HEK293 (cell line): ENCODE data around the gene KLHDC4.
A peak's percentile ranks its signal among the peaks of the same experiment; 100 is the strongest.

Source experiments
- CTCF ChIA-PET: fragments of 350-600 bp; formaldehyde crosslinking; extraction: SDS; loops from one replicate; lab custom pipeline; 2021; ENCODE audit warnings: antibody characterized with exemption; lab: Yijun Ruan, JAX
- POLR2A ChIA-PET: fragments of 300-600 bp; formaldehyde crosslinking; extraction: SDS; loops from one replicate; lab custom pipeline; 2020; ENCODE audit warnings: antibody characterized with exemption, inconsistent platforms; lab: Yijun Ruan, JAX
- H3K27ac ChIP-seq: fragments of 200-500 bp; sonication (Bioruptor generic); 2 replicates; pipeline ENCODE4 v1.5.1; 2014; ENCODE audit warnings: low read depth, low read length, control low read depth, inconsistent platforms; ENCODE audit errors: extremely low read depth
- H3K36me3 ChIP-seq, 2 experiments: fragments of 200-500 bp in 1 of 2; sonication (Bioruptor generic) in 1 of 2; 1 replicate in 1 of 2; 2 replicates in 1 of 2; pipeline ENCODE4 v1.5.1; 2014 to 2017; ENCODE audit warnings: inconsistent platforms in 2 of 2, low read length in 2 of 2; ENCODE audit not compliant: control insufficient read depth in 2 of 2, insufficient read depth in 1 of 2
- H3K4me1 ChIP-seq: fragments of 200-500 bp; sonication (Bioruptor generic); 2 replicates; pipeline ENCODE4 v1.5.1; 2014; ENCODE audit warnings: mild to moderate bottlenecking, low read length, inconsistent platforms; ENCODE audit not compliant: control insufficient read depth, insufficient read depth
- H3K4me3 ChIP-seq: 2 replicates; pipeline ENCODE4 v1.5.1; 2011; ENCODE audit warnings: low read depth, mild to moderate bottlenecking, control low read depth, low read length, moderate library complexity
- H3K9me3 ChIP-seq: fragments of 200-500 bp; sonication (Bioruptor generic); 2 replicates; pipeline ENCODE4 v1.5.1; 2014; ENCODE audit warnings: low read depth, low read length, inconsistent platforms; ENCODE audit not compliant: control insufficient read depth, insufficient read depth
- SP3 ChIP-seq: fragments of 450-650 bp; formaldehyde crosslinking; IDR thresholded peaks from 2 replicates; pipeline ENCODE4 v1.5.1; 2016; ENCODE audit warnings: missing biosample characterization, missing genetic modification characterization
- WT1 ChIP-seq: fragments of 450-650 bp; formaldehyde crosslinking; IDR thresholded peaks from 2 replicates; pipeline ENCODE4 v1.5.1; 2016; ENCODE audit warnings: missing biosample characterization, missing genetic modification characterization
- ZBTB1 ChIP-seq: fragments of 450-650 bp; formaldehyde crosslinking; IDR thresholded peaks from 2 replicates; pipeline ENCODE4 v1.5.1; 2016; ENCODE audit warnings: missing biosample characterization, missing genetic modification characterization
- ZBTB20 ChIP-seq: fragments of 450-650 bp; formaldehyde crosslinking; IDR thresholded peaks from 2 replicates; pipeline ENCODE4 v1.5.1; 2016; ENCODE audit warnings: missing biosample characterization, missing genetic modification characterization
- ZFHX2 ChIP-seq: fragments of 450-650 bp; formaldehyde crosslinking; conservative IDR thresholded peaks from 2 replicates; pipeline ENCODE4 v1.5.1; 2016; ENCODE audit warnings: missing biosample characterization, missing genetic modification characterization
- ZNF10 ChIP-seq: fragments of 450-650 bp; formaldehyde crosslinking; IDR thresholded peaks from 2 replicates; pipeline ENCODE4 v1.5.1; 2017; ENCODE audit warnings: missing biosample characterization, missing genetic modification characterization
- ZNF133 ChIP-seq: fragments of 450-650 bp; formaldehyde crosslinking; IDR thresholded peaks from 2 replicates; pipeline ENCODE4 v1.5.1; 2016; ENCODE audit warnings: missing biosample characterization, missing genetic modification characterization
- ZNF146 ChIP-seq: fragments of 450-650 bp; formaldehyde crosslinking; IDR thresholded peaks from 2 replicates; pipeline ENCODE4 v1.5.1; 2016; ENCODE audit warnings: missing biosample characterization, missing genetic modification characterization
- ZNF155 ChIP-seq: fragments of 450-650 bp; formaldehyde crosslinking; IDR thresholded peaks from 2 replicates; pipeline ENCODE4 v1.5.1; 2016; ENCODE audit warnings: missing biosample characterization, missing genetic modification characterization
- ZNF184 ChIP-seq: fragments of 450-650 bp; IDR thresholded peaks from 2 replicates; pipeline ENCODE4 v1.5.1; 2018; ENCODE audit warnings: missing biosample characterization, mild to moderate bottlenecking, missing genetic modification characterization
- ZNF335 ChIP-seq: fragments of 450-650 bp; formaldehyde crosslinking; conservative IDR thresholded peaks from 2 replicates; pipeline ENCODE4 v1.5.1; 2016; ENCODE audit warnings: missing biosample characterization, missing genetic modification characterization
- ZNF473 ChIP-seq: fragments of 450-650 bp; formaldehyde crosslinking; IDR thresholded peaks from 2 replicates; pipeline ENCODE4 v1.5.1; 2017; ENCODE audit warnings: missing biosample characterization, missing genetic modification characterization
- ZNF560 ChIP-seq: fragments of 450-650 bp; formaldehyde crosslinking; IDR thresholded peaks from 2 replicates; pipeline ENCODE4 v1.5.1; 2017; ENCODE audit warnings: missing biosample characterization, missing genetic modification characterization, borderline replicate concordance
- ZNF600 ChIP-seq: fragments of 450-650 bp; formaldehyde crosslinking; IDR thresholded peaks from 2 replicates; pipeline ENCODE4 v1.5.1; 2016; ENCODE audit warnings: missing biosample characterization, missing genetic modification characterization
- ZNF621 ChIP-seq: fragments of 450-650 bp; formaldehyde crosslinking; IDR thresholded peaks from 2 replicates; pipeline ENCODE4 v1.5.1; 2017; ENCODE audit warnings: missing biosample characterization, missing genetic modification characterization
- TF ChIP-seq, protein P1 (sequence below): fragments of 450-650 bp; formaldehyde crosslinking; IDR thresholded peaks from 2 replicates; pipeline ENCODE4 v1.5.1; 2016; ENCODE audit warnings: missing biosample characterization, missing genetic modification characterization
- TF ChIP-seq, protein P2 (sequence below): fragments of 450-650 bp; formaldehyde crosslinking; IDR thresholded peaks from 2 replicates; pipeline ENCODE4 v1.5.1; 2017; ENCODE audit warnings: missing biosample characterization, missing genetic modification characterization
- TF ChIP-seq, protein P3 (sequence below): fragments of 450-650 bp; formaldehyde crosslinking; IDR thresholded peaks from 2 replicates; pipeline ENCODE4 v1.5.1; 2016; ENCODE audit warnings: missing biosample characterization, missing genetic modification characterization

KLHDC4 gene

DNA sequence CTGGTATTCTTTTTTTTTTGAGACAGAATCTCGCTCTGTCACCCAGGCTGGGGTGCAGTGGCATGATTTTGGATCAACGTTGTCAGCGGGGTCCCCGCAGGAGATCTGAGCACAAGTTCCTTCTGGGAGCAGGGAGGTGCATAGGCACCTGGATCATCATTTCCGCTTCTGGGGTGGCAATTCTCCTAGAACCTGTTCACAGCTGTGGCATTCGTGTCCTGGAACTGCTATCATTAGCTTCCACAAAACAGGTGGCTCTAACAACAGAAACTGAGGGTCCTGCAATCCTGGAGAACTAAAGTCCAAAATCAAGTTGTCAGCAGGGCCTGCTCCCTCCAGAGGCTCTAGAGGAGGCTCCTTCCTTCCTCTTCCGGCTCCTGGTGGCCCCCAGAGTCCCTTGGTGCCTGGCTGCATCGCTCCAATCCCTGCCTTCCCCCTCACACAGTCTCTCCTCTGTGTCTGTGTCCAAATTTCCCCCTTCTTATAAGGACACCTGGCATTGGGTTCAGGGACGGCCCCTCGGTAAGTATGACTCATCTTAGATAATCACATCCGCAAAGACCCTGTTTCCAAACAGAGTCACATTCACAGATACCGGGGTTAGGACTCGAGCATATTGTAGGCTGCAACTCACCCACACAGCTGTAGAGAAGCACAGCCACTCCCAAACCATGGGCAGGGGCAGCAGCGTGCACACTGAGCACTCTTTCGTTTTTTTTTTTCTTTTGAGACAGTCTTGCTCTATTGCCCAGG, 43.5 kb upstream of the KLHDC4 start:
- no peaks in the 10 kb centered on the region for H3K9me3 ChIP-seq
- H3K36me3 ChIP-seq: no peaks in the 10 kb centered on the region
- POLR2A ChIA-PET: interaction anchor here (1.0 kb wide), 1 partner anchor 60 kb away, joined by 3 read pairs; the partner anchor contains the start of gene SLC7A5
- no peak for TF ChIP-seq SP3
- no peak for TF ChIP-seq ZNF155 (tag by site-specific recombination)
- TF ChIP-seq, protein P1, sequence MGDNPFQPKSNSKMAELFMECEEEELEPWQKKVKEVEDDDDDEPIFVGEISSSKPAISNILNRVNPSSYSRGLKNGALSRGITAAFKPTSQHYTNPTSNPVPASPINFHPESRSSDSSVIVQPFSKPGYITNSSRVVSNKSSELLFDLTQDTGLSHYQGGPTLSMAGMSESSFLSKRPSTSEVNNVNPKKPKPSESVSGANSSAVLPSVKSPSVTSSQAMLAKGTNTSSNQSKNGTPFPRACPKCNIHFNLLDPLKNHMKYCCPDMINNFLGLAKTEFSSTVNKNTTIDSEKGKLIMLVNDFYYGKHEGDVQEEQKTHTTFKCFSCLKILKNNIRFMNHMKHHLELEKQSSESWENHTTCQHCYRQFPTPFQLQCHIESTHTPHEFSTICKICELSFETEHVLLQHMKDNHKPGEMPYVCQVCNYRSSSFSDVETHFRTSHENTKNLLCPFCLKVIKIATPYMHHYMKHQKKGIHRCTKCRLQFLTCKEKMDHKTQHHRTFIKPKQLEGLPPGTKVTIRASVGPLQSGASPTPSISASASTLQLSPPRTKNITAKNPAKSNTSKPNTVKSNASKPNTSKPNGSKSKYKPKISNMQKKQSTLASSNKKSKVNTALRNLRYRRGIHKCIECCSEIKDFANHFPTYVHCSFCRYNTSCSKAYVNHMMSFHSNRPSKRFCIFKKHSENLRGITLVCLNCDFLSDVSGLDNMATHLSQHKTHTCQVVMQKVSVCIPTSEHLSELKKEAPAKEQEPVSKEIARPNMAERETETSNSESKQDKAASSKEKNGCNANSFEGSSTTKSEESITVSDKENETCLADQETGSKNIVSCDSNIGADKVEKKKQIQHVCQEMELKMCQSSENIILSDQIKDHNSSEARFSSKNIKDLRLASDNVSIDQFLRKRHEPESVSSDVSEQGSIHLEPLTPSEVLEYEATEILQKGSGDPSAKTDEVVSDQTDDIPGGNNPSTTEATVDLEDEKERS (tag by site-specific recombination): no peak
- TF ChIP-seq ZNF473 (tag by site-specific recombination): no peak
- TF ChIP-seq WT1: no peak
- TF ChIP-seq ZFHX2: peak; percentile 53
- TF ChIP-seq ZNF560 (tag by site-specific recombination): no peak
- TF ChIP-seq, protein P2, sequence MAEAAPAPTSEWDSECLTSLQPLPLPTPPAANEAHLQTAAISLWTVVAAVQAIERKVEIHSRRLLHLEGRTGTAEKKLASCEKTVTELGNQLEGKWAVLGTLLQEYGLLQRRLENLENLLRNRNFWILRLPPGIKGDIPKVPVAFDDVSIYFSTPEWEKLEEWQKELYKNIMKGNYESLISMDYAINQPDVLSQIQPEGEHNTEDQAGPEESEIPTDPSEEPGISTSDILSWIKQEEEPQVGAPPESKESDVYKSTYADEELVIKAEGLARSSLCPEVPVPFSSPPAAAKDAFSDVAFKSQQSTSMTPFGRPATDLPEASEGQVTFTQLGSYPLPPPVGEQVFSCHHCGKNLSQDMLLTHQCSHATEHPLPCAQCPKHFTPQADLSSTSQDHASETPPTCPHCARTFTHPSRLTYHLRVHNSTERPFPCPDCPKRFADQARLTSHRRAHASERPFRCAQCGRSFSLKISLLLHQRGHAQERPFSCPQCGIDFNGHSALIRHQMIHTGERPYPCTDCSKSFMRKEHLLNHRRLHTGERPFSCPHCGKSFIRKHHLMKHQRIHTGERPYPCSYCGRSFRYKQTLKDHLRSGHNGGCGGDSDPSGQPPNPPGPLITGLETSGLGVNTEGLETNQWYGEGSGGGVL (tag by site-specific recombination): peak; percentile 28; the same call in 1 of the 2 replicates
- no peak for TF ChIP-seq ZBTB1
- TF ChIP-seq ZNF133 (tag by site-specific recombination): no peak
- peak; percentile 78 for TF ChIP-seq ZBTB20 (tag by site-specific recombination)
- no peak for TF ChIP-seq ZNF621 (tag by site-specific recombination)
- TF ChIP-seq ZNF600 (tag by site-specific recombination): 0 out of 2 replicates have a peak, but pooled peaks have one; percentile 22
- no peak for TF ChIP-seq ZNF10
- no peak for TF ChIP-seq ZNF184
- TF ChIP-seq, protein P3, sequence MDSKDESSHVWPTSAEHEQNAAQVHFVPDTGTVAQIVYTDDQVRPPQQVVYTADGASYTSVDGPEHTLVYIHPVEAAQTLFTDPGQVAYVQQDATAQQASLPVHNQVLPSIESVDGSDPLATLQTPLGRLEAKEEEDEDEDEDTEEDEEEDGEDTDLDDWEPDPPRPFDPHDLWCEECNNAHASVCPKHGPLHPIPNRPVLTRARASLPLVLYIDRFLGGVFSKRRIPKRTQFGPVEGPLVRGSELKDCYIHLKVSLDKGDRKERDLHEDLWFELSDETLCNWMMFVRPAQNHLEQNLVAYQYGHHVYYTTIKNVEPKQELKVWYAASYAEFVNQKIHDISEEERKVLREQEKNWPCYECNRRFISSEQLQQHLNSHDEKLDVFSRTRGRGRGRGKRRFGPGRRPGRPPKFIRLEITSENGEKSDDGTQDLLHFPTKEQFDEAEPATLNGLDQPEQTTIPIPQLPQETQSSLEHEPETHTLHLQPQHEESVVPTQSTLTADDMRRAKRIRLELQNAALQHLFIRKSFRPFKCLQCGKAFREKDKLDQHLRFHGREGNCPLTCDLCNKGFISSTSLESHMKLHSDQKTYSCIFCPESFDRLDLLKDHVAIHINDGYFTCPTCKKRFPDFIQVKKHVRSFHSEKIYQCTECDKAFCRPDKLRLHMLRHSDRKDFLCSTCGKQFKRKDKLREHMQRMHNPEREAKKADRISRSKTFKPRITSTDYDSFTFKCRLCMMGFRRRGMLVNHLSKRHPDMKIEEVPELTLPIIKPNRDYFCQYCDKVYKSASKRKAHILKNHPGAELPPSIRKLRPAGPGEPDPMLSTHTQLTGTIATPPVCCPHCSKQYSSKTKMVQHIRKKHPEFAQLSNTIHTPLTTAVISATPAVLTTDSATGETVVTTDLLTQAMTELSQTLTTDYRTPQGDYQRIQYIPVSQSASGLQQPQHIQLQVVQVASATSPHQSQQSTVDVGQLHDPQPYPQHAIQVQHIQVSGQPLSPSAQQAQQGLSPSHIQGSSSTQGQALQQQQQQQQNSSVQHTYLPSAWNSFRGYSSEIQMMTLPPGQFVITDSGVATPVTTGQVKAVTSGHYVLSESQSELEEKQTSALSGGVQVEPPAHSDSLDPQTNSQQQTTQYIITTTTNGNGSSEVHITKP (tag by site-specific recombination): peak; percentile 54
- TF ChIP-seq ZNF335: 0 out of 2 replicates have a peak, but pooled peaks have one; percentile 29
- TF ChIP-seq ZNF146: no peak
- CTCF ChIA-PET: no interaction called here
- no peak overlapping the region; the same call in 1 of the 2 replicates for H3K27ac ChIP-seq
- no peak overlapping the region for H3K4me3 ChIP-seq
- peaks cover 4% of the 10 kb centered on the region; the same call in 1 of the 2 replicates for H3K4me1 ChIP-seq
